T-helper 17 cell (primary cell): ENCODE results near the gene FN3KRP. TPM values are rescaled to one million over a fixed set of nuclear protein-coding genes. Genes with fewer than 3 reads are reported as not detected.
A peak's percentile ranks its signal among the peaks of the same experiment; 100 is the strongest.

Experiments used
- ATAC-seq: fragments of 150-1000 bp; cut with Tn5 transposase; 2 replicates; pipeline ENCODE4 v1.10.0; 2021; ENCODE audit warnings: mild to moderate bottlenecking, moderate library complexity
- DNase-seq, 3 donors: peaks; one replicate each; pipeline versions ENCODE4 v3.0.0 to v3.0.0-alpha.2; 2020 to 2021
- H3K9me3 ChIP-seq: one replicate; pipeline ENCODE4 v1.7.0; 2013; ENCODE audit warnings: low read length, mild to moderate bottlenecking; ENCODE audit not compliant: control insufficient read depth, poor library complexity, severe bottlenecking
- H3K27ac Mint-ChIP-seq: one replicate; pipeline ENCODE4 v1.8.0; 2022; ENCODE audit warnings: mild to moderate bottlenecking, moderate library complexity, mixed read lengths
- H3K27me3 Mint-ChIP-seq: one replicate; pipeline ENCODE4 v1.8.0; 2022; ENCODE audit warnings: mixed read lengths
- H3K36me3 Mint-ChIP-seq: one replicate; pipeline ENCODE4 v1.8.0; 2022; ENCODE audit warnings: low read depth, mixed read lengths
- H3K4me1 Mint-ChIP-seq: one replicate; pipeline ENCODE4 v1.8.0; 2022; ENCODE audit warnings: mild to moderate bottlenecking, mixed read lengths
- H3K4me3 Mint-ChIP-seq: one replicate; pipeline ENCODE4 v1.8.0; 2022; ENCODE audit warnings: mild to moderate bottlenecking, moderate library complexity, mixed read lengths
- total RNA-seq, 4 donors: library from RNA in 2 of 4; stranded (reverse) in 2 of 4; gene quantifications; one replicate each; pipeline ENCODE4 v1.2.3 and lab custom pipeline; 2022 to 2026

FN3KRP gene
- total RNA-seq, 2 donors from 2014 or later, result 24.5 to 31.3 TPM

DNA sequence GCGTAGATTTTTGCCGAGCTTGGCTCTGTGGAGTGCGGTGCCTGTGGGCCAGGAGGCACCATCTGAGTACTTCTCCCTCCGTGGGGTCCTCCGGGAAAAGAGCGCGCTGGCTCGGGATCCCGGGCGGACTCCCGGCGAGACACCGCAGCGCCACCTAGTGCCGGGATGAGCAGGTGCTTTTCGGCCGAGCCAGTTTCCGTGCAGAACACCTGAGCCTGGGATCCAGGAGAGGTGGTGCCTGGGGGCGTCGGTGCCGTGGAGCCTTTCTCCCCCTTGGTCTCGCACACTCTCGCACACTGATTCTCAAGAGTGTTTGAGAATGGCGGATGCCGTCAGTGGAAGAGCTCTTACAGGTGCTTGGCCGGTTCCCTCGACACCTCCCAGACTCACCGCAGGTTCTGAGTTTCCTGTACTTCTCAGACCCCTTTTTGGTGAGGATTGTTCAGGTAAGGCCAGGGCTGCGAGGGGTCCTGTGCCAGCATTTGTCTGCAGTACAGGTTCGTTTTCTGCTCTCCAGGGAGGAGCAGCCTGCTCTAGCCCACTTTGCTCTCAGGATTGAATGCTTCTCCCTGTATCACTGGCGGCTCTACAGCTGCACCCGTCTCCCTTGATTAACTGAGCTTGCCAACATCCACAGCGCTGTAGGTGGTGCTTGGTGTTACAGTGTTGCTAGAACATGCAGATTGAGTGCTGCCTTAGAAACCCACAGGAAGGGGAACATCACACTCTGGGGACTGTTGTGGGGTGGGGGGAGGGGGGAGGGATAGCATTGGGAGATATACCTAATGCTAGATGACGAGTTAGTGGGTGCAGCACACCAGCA lies 58.7 kb downstream of the FN3KRP start:
- H3K27me3 Mint-ChIP-seq, result no peaks in the 10 kb centered on the region
- ATAC-seq (no peak), DNase-seq (peak in 2 of 3 donors; percentile 34 to 35)
- peaks cover 4% of the 10 kb centered on the region for H3K4me1 Mint-ChIP-seq
- H3K9me3 ChIP-seq, result no peaks in the 10 kb centered on the region
- no peak overlapping the region for H3K27ac Mint-ChIP-seq
- peaks cover 2% of the 10 kb centered on the region for H3K36me3 Mint-ChIP-seq
- peak overlapping the region; percentile 60 for H3K4me3 Mint-ChIP-seq

DNA sequence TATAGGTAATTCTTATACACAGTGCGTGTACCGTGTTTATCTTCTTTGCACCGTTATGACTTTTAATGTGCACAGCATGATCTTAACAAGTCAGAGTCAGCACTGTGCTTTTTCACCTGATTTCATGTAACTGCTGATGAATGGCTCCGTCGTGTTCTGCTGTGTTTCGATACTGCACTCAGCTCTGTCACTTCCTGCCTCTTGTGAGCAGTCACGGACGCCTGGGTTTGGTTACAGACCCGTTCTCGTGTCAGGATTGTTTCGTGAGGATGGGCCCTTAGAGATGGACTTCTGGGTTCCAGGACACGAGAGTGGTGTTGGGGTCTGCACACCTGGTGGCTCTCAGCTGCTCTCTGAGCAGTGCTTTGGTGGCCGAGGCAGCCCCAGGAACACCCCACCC lies 59.9 kb downstream of the FN3KRP start:
- Mint-ChIP-seq H3K4me1 (peaks cover 4% of the 10 kb centered on the region), H3K4me3 (no peak overlapping the region), H3K36me3 (peaks cover 2% of the 10 kb centered on the region), H3K27me3 (no peaks in the 10 kb centered on the region), H3K27ac (peak overlapping the region; percentile 24)
- DNase-seq, result no peak
- ATAC-seq, result no peak
- H3K9me3 ChIP-seq, result no peaks in the 10 kb centered on the region

Other genes starting within 250 kb of the FN3KRP start
- gene FOXK2, start 197.0 kb upstream of the FN3KRP start, total RNA-seq, result 10 to 100 TPM; 41.5 to 42.7 TPM
- gene WDR45B, start 68.3 kb upstream of the FN3KRP start, total RNA-seq, result 10 to 100 TPM; 65.6 to 67.1 TPM
- gene RAB40B, start 18.0 kb upstream of the FN3KRP start, total RNA-seq, result 1 to 10 TPM; 4.0 to 5.3 TPM
- 1 to 10 TPM; 3.2 to 6.5 TPM for gene FN3K, start 18.9 kb downstream of the FN3KRP start, total RNA-seq
- 100 to 1,000 TPM; 112 to 144 TPM for gene TBCD, start 35.4 kb downstream of the FN3KRP start, total RNA-seq
- not detected for gene ZNF750, start 123.3 kb downstream of the FN3KRP start, total RNA-seq